ENCODE measurements around the gene HACD3.
A peak's percentile ranks its signal among the peaks of the same experiment; 100 is the strongest.
"Not testable (repeated sequence)": the region's sequence is repeated elsewhere in the genome, so short reads cannot be mapped to it uniquely, and the experiment has no call there.

Gene HACD3

GRCh38 chr15:65549288-65549687 lies 19.0 kb downstream of the HACD3 start:
- not testable (repeated sequence) for DNase-seq (ENCODE audit: low spot score)

- no peak for DNase-seq (ENCODE audit: low spot score)
Observed at GRCh38 chr15:65550681-65551098, 20.4 kb downstream of the HACD3 start.

GRCh38 chr15:65551183-65551582 lies 20.9 kb downstream of the HACD3 start:
- no peak for DNase-seq (ENCODE audit: low spot score)

GRCh38 chr15:65552851-65553250 lies 22.6 kb downstream of the HACD3 start:
- not testable (repeated sequence) for DNase-seq (ENCODE audit: low spot score)

GRCh38 chr15:65553691-65554090 lies 23.4 kb downstream of the HACD3 start:
- no peak for DNase-seq (ENCODE audit: low spot score)

GRCh38 chr15:65556622-65557021 lies 26.4 kb downstream of the HACD3 start:
- DNase-seq (ENCODE audit: low spot score): no peak

- DNase-seq (ENCODE audit: low spot score): no peak
Observed at GRCh38 chr15:65558336-65558735, 28.1 kb downstream of the HACD3 start.

GRCh38 chr15:65558997-65559760 lies 28.9 kb downstream of the HACD3 start:
- DNase-seq (ENCODE audit: low spot score): no peak

GRCh38 chr15:65559941-65560340 lies 29.7 kb downstream of the HACD3 start:
- DNase-seq (ENCODE audit: low spot score): no peak

GRCh38 chr15:65561934-65562333 lies 31.7 kb downstream of the HACD3 start:
- no peak for DNase-seq (ENCODE audit: low spot score)

GRCh38 chr15:65569728-65570127 lies 39.5 kb downstream of the HACD3 start:
- no peak for DNase-seq (ENCODE audit: low spot score)

- no peak for DNase-seq (ENCODE audit: low spot score)
Observed at GRCh38 chr15:65571971-65572370, 41.7 kb downstream of the HACD3 start.

- DNase-seq (ENCODE audit: low spot score): no peak
Observed at GRCh38 chr15:65576664-65577063, 46.4 kb downstream of the HACD3 start.

- DNase-seq (ENCODE audit: low spot score): no peak
Observed at GRCh38 chr15:65577129-65577996, 47.1 kb downstream of the HACD3 start.

GRCh38 chr15:65578904-65579728 lies 48.9 kb downstream of the HACD3 start:
- peak; percentile 24 for DNase-seq (ENCODE audit: low spot score)

- DNase-seq (ENCODE audit: low spot score): no peak
Observed at GRCh38 chr15:65579762-65580161, 49.5 kb downstream of the HACD3 start.

- peak; percentile 58 for DNase-seq (ENCODE audit: low spot score)
Observed at GRCh38 chr15:65580287-65580686, 50.0 kb downstream of the HACD3 start.

- no peak for DNase-seq (ENCODE audit: low spot score)
Observed at GRCh38 chr15:65583701-65584100, 53.4 kb downstream of the HACD3 start.

GRCh38 chr15:65584241-65584640 lies 54.0 kb downstream of the HACD3 start:
- no peak for DNase-seq (ENCODE audit: low spot score)

GRCh38 chr15:65587094-65587493 lies 56.8 kb downstream of the HACD3 start:
- no peak for DNase-seq (ENCODE audit: low spot score)

GRCh38 chr15:65595960-65596359 lies 65.7 kb downstream of the HACD3 start:
- peak; percentile 64 for DNase-seq (ENCODE audit: low spot score)

GRCh38 chr15:65598468-65598867 lies 68.2 kb downstream of the HACD3 start:
- DNase-seq (ENCODE audit: low spot score): no peak

Data from D341Med (cell line).